A204.1 (cell line): ENCODE measurements around the gene PPIL1.

Experiments used
- FAIRE-seq: peaks from 2 replicates; lab custom pipeline; 2012; peaks lifted over from hg19 to GRCh38; lab: Jason Lieb, UNC

Gene PPIL1

DNA sequence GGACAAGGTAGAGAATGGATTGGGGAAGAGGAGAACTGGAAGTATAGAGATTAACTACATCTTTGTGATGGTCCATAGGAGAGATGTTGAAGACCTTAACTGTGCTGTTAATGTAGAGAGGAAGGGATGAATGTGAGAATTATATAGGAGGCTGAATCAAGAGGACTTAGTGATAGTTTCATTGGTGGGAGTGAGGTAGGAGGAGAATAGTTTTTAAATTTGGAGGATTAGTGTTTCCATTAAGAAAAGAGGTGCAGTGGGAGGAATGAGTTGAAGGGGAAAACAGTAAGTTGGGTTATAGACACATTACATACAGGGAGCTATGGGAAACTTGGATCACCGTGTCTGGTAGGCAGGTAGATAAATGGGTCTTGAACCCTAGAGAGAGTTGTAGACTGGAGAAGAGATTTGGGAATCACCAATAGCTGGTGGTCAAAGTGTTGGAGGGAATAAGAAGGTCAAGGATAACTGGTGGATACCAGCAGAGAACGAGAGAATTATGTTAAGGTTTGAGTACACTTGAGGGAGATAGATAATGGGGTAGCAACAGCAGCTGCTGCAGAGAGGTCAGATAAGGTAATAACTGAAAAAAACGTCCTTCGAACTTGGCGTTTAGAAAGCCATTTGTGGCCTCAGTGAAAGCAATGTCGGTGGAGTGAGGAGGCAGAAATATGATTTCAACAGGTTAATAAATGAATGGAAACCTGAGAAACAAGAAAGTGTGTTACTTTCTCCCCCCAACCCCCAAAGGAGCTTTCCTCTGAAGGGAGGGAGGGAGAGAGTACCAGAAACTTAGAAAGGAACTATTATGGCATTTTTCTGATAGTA lies 14.3 kb upstream of the PPIL1 start:
- no peak for FAIRE-seq

DNA sequence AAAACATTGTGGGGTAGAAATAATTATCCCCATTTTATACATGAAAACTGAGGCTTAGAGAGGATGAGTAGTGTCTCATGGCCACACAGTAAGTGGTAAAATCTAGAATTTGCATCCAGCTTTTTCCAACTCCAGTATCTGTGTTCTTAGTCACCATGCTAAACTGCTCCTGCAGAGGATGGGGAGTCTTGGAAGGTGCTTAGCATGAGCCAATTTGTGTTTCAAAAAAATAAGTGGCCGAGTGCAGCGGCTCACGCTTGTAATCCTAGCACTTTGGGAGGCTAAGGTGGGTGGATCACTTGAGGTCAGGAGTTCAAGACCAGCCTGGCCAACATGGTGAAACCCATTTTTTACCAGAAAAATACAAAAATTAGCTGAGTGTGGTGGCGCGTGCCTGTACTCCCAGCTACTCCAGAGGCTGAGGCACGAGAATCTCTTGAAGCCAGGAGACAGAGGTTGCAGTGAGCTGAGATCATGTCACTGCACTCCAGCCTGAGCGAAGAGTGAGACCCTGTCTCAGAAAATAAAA lies 13.6 kb upstream of the PPIL1 start:
- no peak for FAIRE-seq

DNA sequence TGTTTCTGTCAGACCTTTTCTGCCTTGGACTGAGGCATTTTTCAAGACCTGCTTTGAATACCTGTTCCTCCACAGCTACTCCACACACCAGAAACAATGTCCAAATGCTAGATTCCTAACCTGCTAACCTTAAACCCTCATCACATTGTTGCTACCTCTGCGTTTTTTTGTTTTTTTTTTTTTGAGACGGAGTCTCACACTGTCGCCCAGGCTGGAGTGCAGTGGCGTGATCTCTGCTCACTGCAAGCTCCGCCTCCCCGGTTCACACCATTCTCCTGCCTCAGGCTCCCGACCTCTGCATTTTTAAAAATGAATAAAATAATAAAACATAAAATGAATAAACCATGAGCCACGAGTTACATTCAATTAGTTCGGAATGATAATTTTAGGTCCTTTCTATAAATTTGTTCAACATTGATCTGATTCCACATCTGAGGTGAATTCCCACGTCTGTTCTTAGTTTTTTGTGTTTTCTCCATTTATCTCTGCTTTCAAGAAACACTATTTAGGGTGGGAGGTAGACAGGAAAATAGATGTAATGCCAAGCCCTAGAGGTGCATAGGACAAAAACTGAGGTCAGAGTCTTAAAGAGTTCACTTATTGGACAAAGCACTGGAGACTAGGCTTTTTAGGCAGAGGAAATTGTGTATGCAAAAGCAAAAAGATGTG lies 12.5 kb upstream of the PPIL1 start:
- no peak for FAIRE-seq

DNA sequence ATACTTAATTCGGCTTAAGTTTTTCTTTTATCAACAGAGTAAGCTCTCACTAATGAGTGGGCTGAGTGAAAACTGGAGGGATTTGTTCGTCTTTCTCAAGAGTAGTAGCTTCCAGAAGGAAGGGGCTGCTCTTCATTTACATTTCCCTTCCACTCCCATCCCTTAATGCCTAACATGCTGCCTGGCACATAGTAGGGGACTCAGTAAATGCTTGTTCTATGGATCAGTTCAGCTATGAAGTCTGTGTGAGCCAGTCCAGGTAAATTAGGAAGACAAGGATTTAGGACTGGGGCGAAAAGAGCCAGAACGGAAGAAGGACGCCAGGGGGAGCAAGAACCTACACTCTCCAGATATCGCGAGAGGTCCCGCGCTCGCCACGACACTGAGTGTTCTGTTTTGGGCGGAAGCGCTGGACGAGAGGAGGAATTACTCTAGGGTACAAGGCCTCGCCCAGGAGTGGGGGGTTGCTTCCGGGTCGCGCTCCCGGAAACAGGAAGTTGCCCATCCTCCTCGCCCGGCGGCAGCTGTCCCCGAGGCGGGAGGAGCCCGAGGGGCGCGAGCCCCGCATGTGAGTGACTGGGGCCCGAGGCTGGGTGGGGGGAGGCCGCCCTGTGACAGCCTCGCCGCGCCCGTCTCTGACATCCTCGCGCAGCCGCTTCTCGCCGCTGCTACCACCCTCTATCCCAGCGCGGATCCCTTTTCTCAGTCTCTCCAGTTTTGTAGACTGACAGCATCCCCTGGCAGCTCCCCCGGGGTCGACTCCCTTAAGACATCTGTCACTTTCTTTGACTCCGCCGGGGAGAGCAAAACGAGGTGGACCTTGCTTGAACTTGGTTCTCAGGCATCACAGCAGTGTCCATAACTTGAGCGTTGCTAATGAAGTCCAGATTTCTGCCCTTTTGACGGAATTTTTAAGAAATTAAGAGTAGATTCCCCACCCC lies 11.1 kb upstream of the PPIL1 start, which contains the start of gene C6orf89:
Gene C6orf89, plus strand, starts transcription at position 492 of the 941 bp plus-strand sequence. CDS start 13,493 bp downstream, outside the sequence.
- peak; percentile 94 for FAIRE-seq

DNA sequence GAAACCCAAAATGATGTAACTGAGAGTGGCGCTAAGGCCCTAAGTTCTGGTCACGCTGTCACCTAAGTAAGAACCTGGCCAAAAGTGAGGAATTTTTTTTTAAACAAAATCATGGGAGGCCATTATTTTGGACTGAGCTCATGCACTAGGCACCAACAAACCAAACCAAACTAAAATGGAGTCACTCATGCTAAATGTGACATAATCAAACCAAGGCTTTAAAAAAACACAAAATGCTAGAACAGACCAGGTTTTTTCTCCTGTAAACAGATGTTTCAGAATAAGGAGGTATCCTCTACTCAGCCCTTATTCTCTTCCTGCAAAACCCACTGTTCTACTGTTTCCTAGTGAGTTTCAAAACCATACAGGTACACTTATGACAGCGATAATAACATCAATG lies 10.0 kb upstream of the PPIL1 start:
- FAIRE-seq = no peak

DNA sequence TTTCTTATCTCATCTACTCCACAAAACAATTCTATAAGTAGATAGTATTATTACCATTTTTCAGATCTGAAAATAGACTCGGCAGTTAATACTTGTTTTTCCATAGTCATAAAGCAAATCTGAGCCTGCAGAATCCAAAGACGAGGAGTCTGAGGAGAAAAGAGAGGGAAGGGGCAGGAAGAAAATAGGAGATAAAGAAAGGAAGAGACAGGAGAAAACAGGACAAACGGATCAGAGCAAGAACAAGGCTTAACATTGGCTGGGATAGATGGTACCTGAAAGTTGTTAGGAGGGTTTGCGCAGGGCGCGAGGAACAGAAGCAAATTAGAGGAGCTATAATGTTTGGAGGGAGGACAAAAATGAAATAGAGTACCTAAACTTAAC lies 639 bp upstream of the PPIL1 start:
- no peak for FAIRE-seq

DNA sequence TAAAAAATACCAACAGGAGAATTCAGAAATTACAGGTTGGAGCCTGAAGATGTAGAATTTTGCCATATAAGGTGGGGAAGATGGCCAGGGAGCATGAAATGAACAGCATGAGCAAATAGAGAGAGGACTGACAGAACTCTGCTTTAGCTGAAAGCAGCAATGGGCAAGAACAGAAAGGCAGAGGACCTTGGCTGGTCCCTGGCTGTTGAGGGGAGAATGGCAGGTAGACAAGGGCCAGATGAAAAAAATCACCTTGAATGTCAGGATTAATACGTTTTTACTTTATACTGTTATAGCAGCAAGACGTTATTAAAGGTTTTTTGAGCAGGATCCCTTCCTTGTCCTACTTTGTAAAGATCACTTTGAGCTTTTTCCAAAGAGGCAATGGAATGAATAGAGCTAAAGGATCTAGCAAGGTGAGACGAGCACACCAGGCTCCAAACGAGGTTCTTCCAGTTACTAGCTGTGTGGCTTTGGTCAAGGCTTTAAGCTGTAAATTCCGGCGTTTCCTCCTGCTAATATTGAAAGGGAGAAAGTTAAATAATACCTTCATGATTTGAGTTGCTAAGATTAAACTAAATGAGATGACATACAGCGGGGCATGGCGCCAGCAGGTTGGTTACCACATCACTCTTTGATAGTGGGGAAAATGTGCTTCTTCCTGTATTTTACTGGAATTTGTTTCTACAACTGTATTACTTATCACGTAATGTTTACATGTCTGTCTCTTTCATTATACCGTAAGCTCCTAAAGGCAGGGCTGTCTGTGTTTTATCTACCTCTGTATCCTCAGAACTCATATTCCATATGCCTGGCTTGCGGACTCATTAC lies 776 bp downstream of the PPIL1 start:
- no peak for FAIRE-seq

DNA sequence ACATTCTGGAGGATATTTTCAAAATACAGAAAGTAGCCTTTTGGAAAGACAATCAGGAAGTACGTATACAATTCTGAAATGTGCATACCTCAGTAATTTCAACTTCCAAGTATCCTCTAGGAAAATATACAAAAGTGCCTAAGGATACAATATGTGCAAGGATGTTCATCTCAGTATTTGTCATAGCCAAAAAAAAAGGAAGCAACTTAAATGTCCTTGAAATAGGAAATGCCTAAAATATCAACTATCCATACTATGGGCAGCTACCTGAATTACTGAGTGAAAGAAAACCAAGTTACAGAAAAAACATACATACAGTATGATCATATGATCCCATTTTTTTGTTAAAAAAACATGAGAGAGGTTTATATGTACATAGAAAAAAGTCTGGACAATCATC lies 1.5 kb downstream of the PPIL1 start:
- FAIRE-seq = no peak

DNA sequence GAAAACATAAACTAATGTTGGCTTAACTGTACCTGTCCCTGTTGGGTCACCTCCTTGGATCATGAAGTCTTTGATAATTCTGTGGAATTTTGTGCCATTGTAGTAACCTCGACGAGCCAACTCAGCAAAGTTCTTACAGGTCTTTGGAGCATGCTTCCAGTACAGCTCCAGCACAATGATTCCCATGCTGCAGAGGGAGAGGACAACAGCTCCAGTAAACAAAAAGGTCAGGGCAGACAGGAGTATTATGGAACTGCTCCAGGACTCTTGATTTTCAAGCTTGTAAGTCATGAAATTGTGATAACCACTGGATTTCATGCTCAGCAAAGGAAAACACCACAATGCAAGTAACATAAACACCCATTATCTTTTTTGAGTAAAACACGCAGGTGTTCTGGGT lies 2.9 kb downstream of the PPIL1 start:
- FAIRE-seq = no peak

DNA sequence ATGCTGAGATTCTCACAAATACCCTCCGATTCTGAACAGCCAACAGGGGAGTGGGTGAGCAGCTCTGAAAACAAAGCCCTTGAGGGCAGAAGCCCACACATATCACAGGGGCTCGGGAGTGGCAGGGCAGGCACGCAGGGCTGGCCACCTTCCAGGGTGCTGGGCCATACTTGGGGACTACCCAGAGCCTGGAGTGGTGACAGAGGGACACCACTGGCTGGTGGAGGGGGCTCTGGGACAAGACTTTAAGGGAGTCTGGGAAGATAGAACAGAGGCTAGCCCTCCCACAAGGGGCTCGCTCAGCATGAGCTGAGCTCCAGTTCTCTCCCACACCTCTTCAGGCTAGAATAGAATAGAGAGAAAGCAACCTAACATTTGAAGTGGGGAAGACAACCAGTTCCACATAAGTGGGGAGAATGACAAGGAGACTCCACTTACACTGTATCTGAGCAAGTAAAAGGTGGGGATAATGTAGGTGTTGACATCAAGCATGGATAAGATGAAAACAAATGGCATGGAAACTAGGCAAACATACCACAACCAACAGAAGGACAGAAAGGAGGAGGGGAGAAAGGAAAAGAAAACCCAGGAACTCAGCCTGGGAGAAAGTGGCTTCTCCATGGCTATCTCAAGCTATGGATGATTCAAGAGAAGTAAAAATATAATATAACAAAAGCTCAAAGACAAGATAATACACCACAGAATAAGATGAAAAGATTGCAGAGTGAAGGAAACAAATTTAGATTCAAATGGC lies 7.0 kb downstream of the PPIL1 start:
- no peak for FAIRE-seq

DNA sequence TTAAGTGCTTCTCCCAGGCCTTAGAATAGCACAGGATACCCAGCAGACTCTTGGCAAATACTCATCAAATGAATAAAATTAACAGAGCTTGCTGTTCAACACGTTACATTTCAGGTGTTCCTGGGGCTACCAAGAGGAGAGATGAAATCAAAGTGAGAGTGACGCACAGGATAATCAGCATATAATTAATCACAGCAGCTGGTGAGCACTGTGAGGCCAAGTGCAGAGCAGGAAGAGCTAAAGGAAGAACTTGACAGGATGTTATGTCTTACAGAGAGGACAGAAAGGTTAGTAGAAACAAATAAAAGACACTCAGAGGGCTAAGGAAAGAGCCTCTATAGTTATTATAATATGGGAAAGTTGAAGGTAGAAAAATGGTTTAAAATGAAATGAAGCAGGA lies 8.8 kb downstream of the PPIL1 start:
- no peak for FAIRE-seq

DNA sequence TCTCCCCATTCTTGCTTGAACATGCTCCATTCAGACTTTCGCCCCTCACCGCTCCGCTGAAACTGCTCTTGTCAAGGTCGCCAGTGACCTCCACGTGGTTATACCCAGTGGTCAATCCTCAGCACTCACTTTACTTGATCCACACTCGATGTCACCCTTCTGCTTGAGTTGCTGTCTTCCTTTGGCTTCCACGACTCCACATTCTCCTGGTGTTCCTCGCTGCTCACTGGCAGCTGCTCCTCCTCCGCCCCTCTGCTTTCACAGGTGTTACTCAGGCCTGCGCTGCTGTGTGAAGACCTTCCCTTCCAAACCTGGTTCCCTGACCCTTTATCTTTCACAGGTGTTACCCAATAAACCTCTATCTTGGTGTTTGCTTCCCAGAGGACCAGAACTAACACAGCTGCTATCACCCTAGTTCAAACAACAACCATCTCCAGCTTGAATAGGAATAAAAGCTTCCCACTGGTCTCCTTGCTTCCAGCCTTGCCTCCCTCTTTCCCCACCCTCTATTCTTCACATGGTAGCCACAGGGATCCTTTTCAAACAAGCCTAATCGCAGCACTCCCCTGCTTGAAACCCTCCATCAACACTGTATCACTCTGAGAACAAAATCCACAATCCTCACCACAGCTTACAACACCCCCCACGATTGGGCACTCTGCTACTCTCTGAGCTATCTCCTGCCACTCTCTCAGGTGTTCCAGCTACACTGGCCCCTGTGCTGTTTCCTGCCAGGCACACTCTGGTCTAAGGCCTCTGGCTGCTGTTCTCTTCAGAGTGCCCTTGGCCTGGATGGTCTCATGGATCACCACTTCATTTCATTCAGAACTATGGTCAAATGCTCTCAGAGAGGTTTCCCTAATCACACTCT lies 10.7 kb downstream of the PPIL1 start:
- FAIRE-seq = no peak

DNA sequence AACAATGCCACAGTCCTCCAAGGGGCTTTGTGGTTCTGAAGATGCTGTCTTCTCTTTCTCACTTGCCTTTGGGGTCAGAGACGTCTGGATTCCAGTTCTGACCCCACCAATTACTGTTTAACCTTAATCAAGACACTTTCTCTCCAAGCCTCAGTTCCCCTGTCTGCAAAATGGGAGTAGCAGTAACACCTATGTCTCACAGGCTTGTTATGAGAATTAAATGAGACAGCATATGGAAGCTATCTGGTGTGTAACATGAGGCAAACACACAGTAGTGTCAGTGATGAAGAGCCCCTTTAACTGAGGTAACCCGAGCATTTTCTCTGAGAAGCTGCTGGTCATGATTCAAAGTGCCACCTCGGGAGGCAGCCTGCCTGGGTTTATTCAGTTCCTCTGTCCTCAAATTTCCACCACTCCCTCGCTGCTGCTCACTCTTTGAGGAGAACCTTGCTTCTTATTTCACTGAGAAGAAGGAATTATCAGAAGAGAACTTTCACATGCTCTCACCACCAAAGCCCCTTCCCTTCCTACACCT lies 11.7 kb downstream of the PPIL1 start:
- no peak for FAIRE-seq

DNA sequence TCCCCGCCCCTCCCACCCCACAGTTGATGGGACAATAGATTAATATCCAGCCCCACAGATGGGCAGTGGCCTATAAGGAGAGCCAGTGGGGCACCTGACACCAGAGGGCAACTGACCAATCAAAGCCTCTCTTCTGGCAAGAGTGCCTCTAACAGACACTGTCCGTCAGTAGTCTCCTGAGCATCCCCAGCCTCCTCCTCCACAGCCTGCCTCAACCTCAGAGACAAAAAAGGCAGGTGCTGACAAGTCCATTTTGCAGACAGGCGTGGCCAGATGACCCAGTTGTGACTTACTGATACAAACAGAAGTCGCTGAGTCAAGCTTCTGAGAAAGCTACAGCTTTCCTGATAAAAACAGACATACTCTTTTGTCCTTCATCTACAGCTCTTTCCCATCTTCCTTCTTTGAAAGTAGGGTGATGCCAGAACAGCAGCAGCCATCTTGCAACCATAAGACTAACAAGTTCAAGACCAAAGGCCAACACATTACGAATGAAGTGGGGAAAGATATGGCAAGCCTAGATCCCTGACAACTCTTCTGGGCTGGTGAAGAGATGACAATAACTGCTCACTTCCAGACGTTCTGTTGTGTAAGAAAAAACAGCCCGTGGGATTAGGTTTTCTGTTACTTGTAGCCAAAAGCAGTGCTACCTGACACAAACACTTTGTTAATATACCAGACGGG lies 12.3 kb downstream of the PPIL1 start:
- FAIRE-seq = no peak

DNA sequence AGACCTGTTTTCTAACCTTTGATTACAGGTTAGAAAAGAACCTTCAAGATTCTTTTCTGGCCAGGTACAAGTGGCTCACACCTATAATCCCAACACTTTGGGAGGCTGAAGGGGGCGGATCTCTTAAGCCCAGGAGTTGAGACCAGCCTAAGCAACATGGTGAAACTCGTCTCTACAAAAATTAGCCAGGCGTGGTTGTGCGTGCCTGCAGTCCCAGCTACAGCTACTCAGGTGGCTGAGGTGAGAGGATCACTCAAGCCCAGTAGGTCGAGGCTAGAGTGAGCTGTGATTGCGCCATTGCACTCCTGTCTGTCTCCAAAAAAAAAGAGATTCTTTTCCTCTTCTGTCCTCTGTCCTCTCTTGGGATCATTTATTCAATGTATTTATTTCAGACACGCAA lies 14.5 kb downstream of the PPIL1 start:
- no peak for FAIRE-seq

DNA sequence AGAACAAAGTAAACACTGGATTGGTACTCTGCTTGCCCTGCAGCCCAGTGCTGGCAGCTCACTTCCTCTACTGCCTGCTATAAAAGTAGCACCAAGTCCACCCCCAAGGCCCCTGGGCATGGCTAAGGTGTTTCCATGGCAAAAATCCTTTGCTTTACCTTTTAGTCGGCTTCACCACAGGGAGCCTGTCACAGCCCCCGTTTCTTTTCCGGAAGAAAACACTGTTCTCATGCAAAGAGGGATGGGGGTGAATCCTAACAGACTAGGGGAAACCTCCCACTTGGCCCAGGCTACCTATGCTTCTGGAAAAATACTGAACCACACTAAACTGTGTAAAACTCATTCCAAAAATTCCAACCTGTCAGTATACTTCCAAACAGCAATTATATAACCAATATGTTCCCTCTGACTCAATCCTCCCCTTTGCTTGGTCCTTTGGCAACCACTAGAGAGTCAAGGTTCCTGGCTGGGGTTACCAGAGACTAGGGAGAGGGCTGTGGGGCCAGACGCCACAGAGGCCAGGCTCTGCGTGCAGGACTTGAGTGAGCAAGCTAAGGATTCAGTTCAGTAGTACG lies 16.1 kb downstream of the PPIL1 start:
- FAIRE-seq = no peak

DNA sequence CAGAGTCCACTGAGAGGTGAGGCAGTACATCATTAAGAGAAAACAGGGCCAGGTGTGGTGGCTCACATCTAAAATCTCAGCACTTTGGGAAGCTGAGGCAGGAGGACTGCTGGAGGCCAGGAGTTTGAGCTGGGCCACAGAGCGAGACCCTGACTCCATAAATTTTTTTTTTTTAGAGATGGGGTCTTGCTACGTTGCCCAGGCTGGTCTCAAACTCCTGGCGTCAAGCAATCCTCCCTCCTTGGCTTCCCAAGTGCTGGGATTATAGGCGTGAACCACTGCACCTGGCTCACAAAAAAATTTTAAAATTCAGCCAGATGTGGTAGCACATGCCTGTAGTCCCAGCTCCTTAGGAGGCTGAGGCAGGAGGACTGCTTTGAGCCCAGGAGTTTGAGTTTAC lies 17.3 kb downstream of the PPIL1 start:
- no peak for FAIRE-seq

DNA sequence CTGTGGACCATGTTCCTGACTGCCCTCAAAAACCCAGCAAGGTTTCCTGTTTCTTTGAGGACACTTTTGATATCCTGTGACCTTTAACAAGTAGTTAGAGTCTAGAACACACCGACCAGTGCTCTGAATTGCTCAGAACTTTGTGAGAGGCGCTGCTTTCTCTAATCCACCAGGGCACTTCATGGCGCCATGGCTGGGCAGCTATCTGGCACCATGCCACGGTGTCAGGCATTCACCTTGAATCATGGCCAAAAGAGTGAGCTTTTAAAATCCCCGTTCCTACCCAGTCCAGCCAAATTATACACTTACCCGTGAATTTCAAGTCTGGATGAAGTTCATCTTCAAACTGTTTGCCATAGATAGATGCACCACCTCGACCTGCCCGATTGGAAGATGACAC lies 18.3 kb downstream of the PPIL1 start:
- FAIRE-seq = no peak

DNA sequence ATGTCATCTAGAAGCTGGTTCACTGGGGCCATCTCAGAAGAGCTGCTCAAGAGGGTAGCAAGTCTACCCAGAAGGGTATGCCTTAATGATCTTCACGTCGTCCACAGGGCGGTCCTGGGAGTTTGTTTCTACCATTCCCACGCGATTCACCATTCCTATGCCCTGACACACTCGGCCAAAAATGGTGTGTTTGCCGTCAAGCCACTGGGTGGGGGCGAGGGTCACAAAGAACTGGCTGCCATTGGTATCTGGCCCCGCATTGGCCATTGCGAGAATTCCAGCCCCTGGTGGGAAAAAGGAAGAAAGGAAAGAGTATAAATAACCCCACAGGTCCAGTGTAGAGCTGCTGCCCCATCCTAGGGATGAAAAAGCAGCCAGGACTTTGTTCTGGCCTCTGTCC lies 18.9 kb downstream of the PPIL1 start:
- FAIRE-seq = no peak
